Measurements from ENCODE around the gene PARD6G. TPM values are rescaled to one million over a fixed set of nuclear protein-coding genes. Genes with fewer than 3 reads are reported as not detected.
A peak's percentile ranks its signal among the peaks of the same experiment; 100 is the strongest.
"Not testable (repeated sequence)": the region's sequence is repeated elsewhere in the genome, so short reads cannot be mapped to it uniquely, and the experiment has no call there.

The PARD6G gene
- total and polyA plus RNA-seq, 2 experiments from 2014 or later: 6.9 to 18.5 TPM

DNA sequence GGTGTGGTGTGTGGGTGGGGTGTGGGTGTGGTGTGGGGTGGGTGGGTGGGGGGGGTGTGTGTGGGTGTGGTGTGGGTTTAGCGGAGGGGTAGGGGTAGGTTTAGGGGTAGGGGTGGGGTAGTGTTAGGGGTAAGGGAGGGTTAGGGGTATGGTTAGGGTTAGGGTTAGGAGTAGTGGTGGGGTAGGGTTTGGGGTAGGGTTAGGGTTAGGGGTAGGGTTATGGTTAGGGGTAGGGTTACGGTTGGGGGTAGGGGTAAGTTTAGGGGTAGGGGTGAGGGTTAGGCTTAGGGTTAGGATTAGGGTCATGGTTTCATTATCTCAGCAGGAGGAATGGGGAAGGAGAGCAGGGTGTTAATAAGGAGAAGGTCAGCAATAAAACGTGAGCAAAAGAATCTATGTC lies 11.3 kb upstream of the PARD6G start (continued):
- TF ChIP-seq, protein P1, sequence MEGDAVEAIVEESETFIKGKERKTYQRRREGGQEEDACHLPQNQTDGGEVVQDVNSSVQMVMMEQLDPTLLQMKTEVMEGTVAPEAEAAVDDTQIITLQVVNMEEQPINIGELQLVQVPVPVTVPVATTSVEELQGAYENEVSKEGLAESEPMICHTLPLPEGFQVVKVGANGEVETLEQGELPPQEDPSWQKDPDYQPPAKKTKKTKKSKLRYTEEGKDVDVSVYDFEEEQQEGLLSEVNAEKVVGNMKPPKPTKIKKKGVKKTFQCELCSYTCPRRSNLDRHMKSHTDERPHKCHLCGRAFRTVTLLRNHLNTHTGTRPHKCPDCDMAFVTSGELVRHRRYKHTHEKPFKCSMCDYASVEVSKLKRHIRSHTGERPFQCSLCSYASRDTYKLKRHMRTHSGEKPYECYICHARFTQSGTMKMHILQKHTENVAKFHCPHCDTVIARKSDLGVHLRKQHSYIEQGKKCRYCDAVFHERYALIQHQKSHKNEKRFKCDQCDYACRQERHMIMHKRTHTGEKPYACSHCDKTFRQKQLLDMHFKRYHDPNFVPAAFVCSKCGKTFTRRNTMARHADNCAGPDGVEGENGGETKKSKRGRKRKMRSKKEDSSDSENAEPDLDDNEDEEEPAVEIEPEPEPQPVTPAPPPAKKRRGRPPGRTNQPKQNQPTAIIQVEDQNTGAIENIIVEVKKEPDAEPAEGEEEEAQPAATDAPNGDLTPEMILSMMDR (conservative IDR thresholded peaks at IDR 0.05; ENCODE audit: low read depth in 2 of 2): no peak
- TF ChIP-seq CREB1 (CRISPR knock-in tag; IDR thresholded peaks at IDR 0.05; ENCODE audit: low read depth): no peak
- TF ChIP-seq STAT1 (IDR thresholded peaks at IDR 0.05; ENCODE audit: unreplicated experiment): no peak
- TF ChIP-seq NANOG (IDR thresholded peaks at IDR 0.05; ENCODE audit: borderline replicate concordance): no peak

DNA sequence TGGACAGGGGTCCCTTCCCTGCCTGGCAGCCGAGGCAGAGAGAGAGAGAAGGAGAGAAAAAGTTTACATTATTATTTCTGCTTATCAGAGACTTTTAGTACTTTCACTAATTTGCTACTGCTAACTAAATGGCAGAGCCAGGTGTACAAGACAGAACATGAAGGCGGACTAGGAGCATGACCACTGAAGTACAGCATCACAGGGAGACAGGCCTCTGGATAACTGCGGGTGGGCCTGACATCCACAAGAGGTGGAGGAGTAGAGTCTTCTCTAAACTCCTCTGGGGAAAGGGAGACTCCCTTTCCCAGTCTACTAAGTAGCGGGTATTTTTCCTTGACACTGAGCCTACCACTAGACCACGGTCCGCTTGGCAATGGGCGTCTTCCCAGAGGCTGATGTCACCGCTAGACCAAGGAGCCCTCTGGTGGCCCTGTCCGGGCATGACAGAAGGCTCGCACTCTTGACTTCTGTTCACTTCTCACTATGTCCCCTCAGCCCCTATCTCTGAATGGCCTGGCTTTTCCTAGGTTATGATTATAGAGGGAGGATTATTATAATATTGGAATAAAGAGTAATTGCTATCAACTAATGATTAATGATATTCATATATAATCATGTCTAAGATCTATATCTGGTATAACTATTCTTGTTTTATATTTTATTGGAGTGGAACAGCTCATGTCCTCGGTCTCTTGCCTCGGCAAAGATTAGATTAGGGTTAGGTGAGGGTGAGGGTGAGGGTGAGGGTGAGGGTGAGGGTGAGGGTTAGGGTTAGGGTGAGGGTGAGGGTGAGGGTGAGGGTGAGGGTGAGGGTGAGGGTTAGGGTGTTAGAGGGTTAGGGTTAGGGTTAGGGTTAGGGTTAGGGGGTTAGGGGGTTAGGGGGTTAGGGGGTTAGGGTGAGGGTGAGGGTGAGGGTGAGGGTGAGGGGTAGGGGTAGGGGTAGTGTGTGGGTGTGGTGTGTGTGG lies 10.5 kb upstream of the PARD6G start:
- peak; percentile 50 for ATAC-seq
- not testable (repeated sequence) for H3K27ac Mint-ChIP-seq
- peak; percentile 80 for DNase-seq (ENCODE audit: low spot score)

DNA sequence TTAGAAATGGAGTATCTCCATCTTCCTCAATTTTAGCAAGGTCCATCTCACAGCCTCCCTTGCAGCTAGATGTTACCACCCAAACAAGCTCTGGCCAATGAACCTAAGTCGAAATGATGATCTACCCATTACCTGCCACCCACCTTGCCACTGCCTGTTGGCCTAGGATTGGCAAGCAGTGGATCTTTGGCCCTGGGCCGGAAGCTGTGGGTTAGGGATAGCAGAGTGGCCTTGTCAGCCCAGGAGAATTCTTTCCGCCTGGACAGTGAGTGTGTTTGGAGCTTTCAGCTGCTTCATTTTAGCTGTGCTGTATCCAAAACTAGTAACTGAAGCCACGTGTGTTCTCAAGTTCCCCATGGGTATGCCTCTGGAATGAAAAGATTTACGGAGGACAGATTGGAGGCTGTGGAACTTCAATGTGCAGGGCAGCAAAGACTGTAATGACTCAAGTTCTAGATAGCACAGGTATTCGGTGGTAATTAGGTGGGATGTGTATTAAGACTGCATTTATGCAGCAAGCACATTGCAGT lies 7.7 kb upstream of the PARD6G start:
- Histone ChIP-seq H2AFZ (no peak overlapping the region), H3F3A (replicated peaks; ENCODE audit: low read depth) (no peaks in the 10 kb centered on the region), H3K79me2 (replicated peaks; ENCODE audit: insufficient read depth) (no peaks in the 10 kb centered on the region), H3K27me3 (ENCODE audit: insufficient read depth) (no peaks in the 10 kb centered on the region), H3K4me1 (ENCODE audit: insufficient read depth) (no peaks in the 10 kb centered on the region), H3K9me2 (ENCODE audit: insufficient read depth) (no peaks in the 10 kb centered on the region; the same call in 1 of the 2 replicates), H3K36me3 (ENCODE audit: insufficient read depth) (no peaks in the 10 kb centered on the region), H3K4me2 (no peak overlapping the region), H3K4me3 (no peak overlapping the region), H4K20me1 (replicated peaks; ENCODE audit: insufficient read depth) (no peaks in the 10 kb centered on the region), H3K27ac (ENCODE audit: low read depth) (no peak overlapping the region)
- no peak overlapping the region for H3K4me3 Mint-ChIP-seq
- no peak for ATAC-seq
- peaks cover 49% of the 10 kb centered on the region for H3K9me3 Mint-ChIP-seq
- H3K27me3 Mint-ChIP-seq (ENCODE audit: insufficient read depth, low read depth, poor library complexity): peaks cover 11% of the 10 kb centered on the region
- no peaks in the 10 kb centered on the region for H3K4me1 Mint-ChIP-seq
- 0 out of 3 replicates have a peak, but pooled peaks cover 6% of the 10 kb centered on the region for H3K36me3 Mint-ChIP-seq (ENCODE audit: low read depth)
- H3K27ac Mint-ChIP-seq: no peak overlapping the region
- DNase-seq (ENCODE audit: low spot score): no peak
- TF ChIP-seq CREB1 (CRISPR knock-in tag; IDR thresholded peaks at IDR 0.05; ENCODE audit: low read depth) (no peak), EZH2phosphoT487 (IDR thresholded peaks at IDR 0.05; ENCODE audit: unreplicated experiment) (no peak), NANOG (IDR thresholded peaks at IDR 0.05; ENCODE audit: borderline replicate concordance) (no peak), ZNF114 (CRISPR knock-in tag; IDR thresholded peaks at IDR 0.05) (no peak)
- TF ChIP-seq, protein P2, sequence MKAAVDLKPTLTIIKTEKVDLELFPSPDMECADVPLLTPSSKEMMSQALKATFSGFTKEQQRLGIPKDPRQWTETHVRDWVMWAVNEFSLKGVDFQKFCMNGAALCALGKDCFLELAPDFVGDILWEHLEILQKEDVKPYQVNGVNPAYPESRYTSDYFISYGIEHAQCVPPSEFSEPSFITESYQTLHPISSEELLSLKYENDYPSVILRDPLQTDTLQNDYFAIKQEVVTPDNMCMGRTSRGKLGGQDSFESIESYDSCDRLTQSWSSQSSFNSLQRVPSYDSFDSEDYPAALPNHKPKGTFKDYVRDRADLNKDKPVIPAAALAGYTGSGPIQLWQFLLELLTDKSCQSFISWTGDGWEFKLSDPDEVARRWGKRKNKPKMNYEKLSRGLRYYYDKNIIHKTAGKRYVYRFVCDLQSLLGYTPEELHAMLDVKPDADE (IDR thresholded peaks at IDR 0.05): no peak

More for the DNA sequence above, 10.5 kb upstream of the PARD6G start:
- H3K4me3 Mint-ChIP-seq; H3K27ac ChIP-seq (ENCODE audit: low read depth); H2AFZ ChIP-seq; H3K36me3 Mint-ChIP-seq (ENCODE audit: low read depth); H3K27me3 ChIP-seq (ENCODE audit: insufficient read depth); H3K4me1 ChIP-seq (ENCODE audit: insufficient read depth); H3K79me2 ChIP-seq (replicated peaks; ENCODE audit: insufficient read depth); H4K20me1 ChIP-seq (replicated peaks; ENCODE audit: insufficient read depth); H3K27me3 Mint-ChIP-seq (ENCODE audit: insufficient read depth, low read depth, poor library complexity); H3K4me2 ChIP-seq; H3K9me2 ChIP-seq (ENCODE audit: insufficient read depth); H3F3A ChIP-seq (replicated peaks; ENCODE audit: low read depth); H3K36me3 ChIP-seq (ENCODE audit: insufficient read depth); H3K4me3 ChIP-seq; H3K4me1 Mint-ChIP-seq: not testable (repeated sequence)
- peaks cover 70% of the 10 kb centered on the region for H3K9me3 Mint-ChIP-seq
- TF ChIP-seq, protein P1 (conservative IDR thresholded peaks at IDR 0.05; ENCODE audit: low read depth in 2 of 2): peak; percentile 74 to 89
- TF ChIP-seq CREB1 (CRISPR knock-in tag; IDR thresholded peaks at IDR 0.05; ENCODE audit: low read depth): peak; percentile 48; the same call in 1 of the 2 replicates
